ENCODE data around the gene OXCT2. TPM values are rescaled to one million over a fixed set of nuclear protein-coding genes. Genes with fewer than 3 reads are reported as not detected.
"Not testable (repeated sequence)": the region's sequence is repeated elsewhere in the genome, so short reads cannot be mapped to it uniquely, and the experiment has no call there.

OXCT2 gene
- total RNA-seq, 1 experiment from 2014 or later = 2.3 TPM

GRCh38 chr1:39779821-39780220 is 8.7 kb upstream of the OXCT2 start:
- ChIA-PET POLR2A (no interaction called here), CTCF (interaction anchor here (1.1 kb wide), 1 partner anchor 10 kb away, joined by 3 read pairs; no protein-coding TSS in a partner anchor)
- Mint-ChIP-seq H3K27ac (no peak overlapping the region), H3K4me1 (0 out of 2 replicates have a peak, but pooled peaks cover 3% of the 10 kb centered on the region), H3K27me3 (ENCODE audit: low read depth) (peaks cover 47% of the 10 kb centered on the region), H3K9me3 (no peaks in the 10 kb centered on the region), H3K36me3 (no peaks in the 10 kb centered on the region), H3K4me3 (no peak overlapping the region)
- DNase-seq (ENCODE audit: low spot score) (no peak), ATAC-seq (no peak)
- no peak for TF ChIP-seq ZMAT4 (CRISPR knock-in tag; IDR thresholded peaks at IDR 0.05)
- TF ChIP-seq NFE2L1 (CRISPR knock-in tag; IDR thresholded peaks at IDR 0.05) = no peak
- TF ChIP-seq OVOL2 (CRISPR knock-in tag; IDR thresholded peaks at IDR 0.05; ENCODE audit: borderline replicate concordance) = no peak
- no peak for TF ChIP-seq SP1 (CRISPR knock-in tag; conservative IDR thresholded peaks at IDR 0.05)

GRCh38 chr1:39779137-39779536 is 8.0 kb upstream of the OXCT2 start:
- 0 out of 2 replicates have a peak, but pooled peaks cover 3% of the 10 kb centered on the region for H3K4me1 Mint-ChIP-seq
- peaks cover 46% of the 10 kb centered on the region for H3K27me3 Mint-ChIP-seq (ENCODE audit: low read depth)
- CTCF ChIA-PET = no interaction called here
- POLR2A ChIA-PET = no interaction called here
- no peaks in the 10 kb centered on the region for H3K9me3 Mint-ChIP-seq
- ATAC-seq = 0 out of 2 replicates have a peak, but pooled peaks have one; percentile 21
- H3K4me3 Mint-ChIP-seq = no peak overlapping the region
- DNase-seq (ENCODE audit: low spot score) = no peak
- TF ChIP-seq TEAD4 (CRISPR knock-in tag; IDR thresholded peaks at IDR 0.05) = no peak
- H3K36me3 Mint-ChIP-seq = no peaks in the 10 kb centered on the region
- no peak overlapping the region; the same call in 1 of the 2 replicates for H3K27ac Mint-ChIP-seq

- H3K27ac Mint-ChIP-seq; CTCF ChIA-PET; ATAC-seq; POLR2A ChIA-PET; H3K9me3 Mint-ChIP-seq; DNase-seq (ENCODE audit: low spot score); H3K36me3 Mint-ChIP-seq; H3K4me1 Mint-ChIP-seq; H3K4me3 Mint-ChIP-seq: not testable (repeated sequence)
- H3K27me3 Mint-ChIP-seq (ENCODE audit: low read depth) = peaks cover 41% of the 10 kb centered on the region
These were observed 7.4 kb upstream of the OXCT2 start for GRCh38 chr1:39778463-39779099.

GRCh38 chr1:39777896-39778295 is 6.7 kb upstream of the OXCT2 start:
- H3K27ac Mint-ChIP-seq; POLR2A ChIA-PET; H3K36me3 Mint-ChIP-seq; H3K4me3 Mint-ChIP-seq; CTCF ChIA-PET; H3K9me3 Mint-ChIP-seq; ATAC-seq; DNase-seq (ENCODE audit: low spot score); H3K4me1 Mint-ChIP-seq: not testable (repeated sequence)
- H3K27me3 Mint-ChIP-seq (ENCODE audit: low read depth) = peaks cover 34% of the 10 kb centered on the region

GRCh38 chr1:39777306-39777705 is 6.2 kb upstream of the OXCT2 start:
- DNase-seq (ENCODE audit: low spot score) (no peak), ATAC-seq (no peak)
- ChIA-PET CTCF (no interaction called here), POLR2A (no interaction called here)
- Mint-ChIP-seq H3K4me3 (no peak overlapping the region), H3K27me3 (ENCODE audit: low read depth) (peaks cover 30% of the 10 kb centered on the region), H3K4me1 (0 out of 2 replicates have a peak, but pooled peaks cover 3% of the 10 kb centered on the region), H3K27ac (no peak overlapping the region), H3K9me3 (no peaks in the 10 kb centered on the region), H3K36me3 (no peaks in the 10 kb centered on the region)
- TF ChIP-seq ELF4 (CRISPR knock-in tag; IDR thresholded peaks at IDR 0.05; ENCODE audit: low read depth) (no peak), MYBL2 (CRISPR knock-in tag; IDR thresholded peaks at IDR 0.05) (no peak), TCF7 (CRISPR knock-in tag; IDR thresholded peaks at IDR 0.05; ENCODE audit: low read depth) (no peak), GABPB1 (CRISPR knock-in tag; IDR thresholded peaks at IDR 0.05) (no peak), MLX (CRISPR knock-in tag; IDR thresholded peaks at IDR 0.05) (no peak), ARID4B (CRISPR knock-in tag; IDR thresholded peaks at IDR 0.05; ENCODE audit: borderline replicate concordance) (no peak), SMAD3 (CRISPR knock-in tag; IDR thresholded peaks at IDR 0.05; ENCODE audit: borderline replicate concordance) (no peak), CREM (CRISPR knock-in tag; IDR thresholded peaks at IDR 0.05) (no peak), USF2 (CRISPR knock-in tag; IDR thresholded peaks at IDR 0.05) (no peak)
